PC-9 (cell line): ENCODE results near the gene TMEM53. TPM values are rescaled to one million over a fixed set of nuclear protein-coding genes. Genes with fewer than 3 reads are reported as not detected.

Experiments used
- BruUV-seq: library from RNA; stranded (reverse); fragments of 400-500 nt; replicated peaks from 2 replicates; lab custom pipeline; 2021; lab: Mats Ljungman, UMichigan
- CTCF ChIA-PET: fragments of 300-600 bp; sonication (Branson Sonifier 250); formaldehyde crosslinking; loops from one replicate; lab custom pipeline; 2022; ENCODE audit warnings: antibody characterized with exemption; lab: Charles Lee
- POLR2A ChIA-PET: fragments of 300-600 bp; sonication (Branson Sonifier 250); formaldehyde crosslinking; loops from one replicate; lab custom pipeline; 2022; ENCODE audit warnings: antibody characterized with exemption; ENCODE audit not compliant: unreplicated experiment; lab: Charles Lee
- DNase-seq, 2 experiments: peaks; one replicate each; pipeline versions ENCODE4 v3.0.0 to v3.0.0-alpha.2; 2015 to 2022; ENCODE audit warnings: mixed read lengths in 1 of 2
- H2AFZ ChIP-seq: fragments of 200-600 bp; sonication (generic); 2 replicates; pipeline ENCODE4 v1.8.1; 2017; ENCODE audit warnings: antibody characterized with exemption
- H3F3A ChIP-seq: fragments of 200-600 bp; sonication (generic); 2 replicates; pipeline ENCODE4 v1.8.1; 2017; ENCODE audit warnings: antibody characterized with exemption, mild to moderate bottlenecking, low read depth; ENCODE audit not compliant: insufficient read depth
- H3K27ac ChIP-seq: fragments of 200-600 bp; sonication (generic); 2 replicates; pipeline ENCODE4 v1.6.1; 2016; ENCODE audit warnings: mixed run types
- H3K27me3 ChIP-seq: fragments of 200-600 bp; sonication (generic); 2 replicates; pipeline ENCODE4 v1.6.1; 2016; ENCODE audit warnings: low read depth, mixed run types; ENCODE audit not compliant: insufficient read depth
- H3K36me3 ChIP-seq: fragments of 200-600 bp; sonication (generic); 2 replicates; pipeline ENCODE4 v1.6.1; 2016; ENCODE audit warnings: low read depth, mixed run types
- H3K4me1 ChIP-seq: fragments of 200-600 bp; sonication (generic); replicated peaks from 2 replicates; pipeline ENCODE4 v1.6.1; 2016; ENCODE audit warnings: mixed run types; ENCODE audit not compliant: insufficient read depth
- H3K4me2 ChIP-seq: fragments of 200-600 bp; sonication (generic); 2 replicates; pipeline ENCODE4 v1.6.1; 2017; ENCODE audit warnings: mixed run types
- H3K4me3 ChIP-seq: fragments of 200-600 bp; sonication (generic); 2 replicates; pipeline ENCODE4 v1.6.1; 2016; ENCODE audit warnings: mixed run types
- H3K79me2 ChIP-seq: fragments of 200-600 bp; sonication (generic); 2 replicates; pipeline ENCODE4 v1.6.1; 2017; ENCODE audit warnings: low read depth, mixed run types
- H3K9me2 ChIP-seq: fragments of 200-600 bp; sonication (generic); 2 replicates; pipeline ENCODE4 v1.8.1; 2017; ENCODE audit warnings: mild to moderate bottlenecking; ENCODE audit not compliant: insufficient read depth
- H3K9me3 ChIP-seq: fragments of 200-600 bp; sonication (generic); 2 replicates; pipeline ENCODE4 v1.8.1; 2016; ENCODE audit warnings: low read depth; ENCODE audit not compliant: insufficient read depth
- H4K20me1 ChIP-seq: fragments of 200-600 bp; sonication (generic); 2 replicates; pipeline ENCODE4 v1.8.1; 2017; ENCODE audit not compliant: insufficient read depth
- CTCF ChIP-seq: fragments of 200-600 bp; sonication (generic); conservative IDR thresholded peaks from 2 replicates; pipeline ENCODE4 v1.6.1; 2017; ENCODE audit warnings: mixed run types, antibody characterized with exemption, mild to moderate bottlenecking, moderate library complexity
- EZH2 ChIP-seq: fragments of 200-600 bp; sonication (generic); IDR thresholded peaks from 2 replicates; pipeline ENCODE4 v1.8.0; 2017; ENCODE audit warnings: antibody characterized with exemption, low read depth
- intact Hi-C: fragments of 100-400 bp; cut with micrococcal nuclease; formaldehyde crosslinking; loops from one replicate; pipeline ENCODE4 v1.10.0; 2022; ENCODE audit not compliant: unreplicated experiment
- total RNA-seq: library from RNA; stranded (reverse); gene quantifications from 2 replicates; pipeline ENCODE4 v1.2.3, GENCODE V29; 2021

The TMEM53 gene
- total RNA-seq, 1 experiment from 2014 or later = 36.1 TPM

- CTCF ChIA-PET = no interaction called here
- no peaks in the 10 kb centered on the region for H3K4me1 ChIP-seq
- intact Hi-C loops = loop anchor here (1.0 to 2.0 kb wide), 2 partner anchors 17 to 58 kb away; no protein-coding TSS in a partner anchor
- H2AFZ ChIP-seq = no peak overlapping the region
- no peaks in the 10 kb centered on the region for H3K9me2 ChIP-seq
- no TSS peak for BruUV-seq
- no peaks in the 10 kb centered on the region for H3K9me3 ChIP-seq
- DNase-seq = peak; percentile 33 to 41
- H3K27me3 ChIP-seq = no peaks in the 10 kb centered on the region
- peaks cover 10% of the 10 kb centered on the region; the same call in 1 of the 2 replicates for H3F3A ChIP-seq
- no peak overlapping the region for H3K27ac ChIP-seq
- no peak overlapping the region for H3K4me2 ChIP-seq
- POLR2A ChIA-PET = no interaction called here
- no peak overlapping the region for H3K4me3 ChIP-seq
- H3K79me2 ChIP-seq = no peaks in the 10 kb centered on the region
- H4K20me1 ChIP-seq = no peaks in the 10 kb centered on the region
- H3K36me3 ChIP-seq = no peaks in the 10 kb centered on the region
- TF ChIP-seq EZH2 (no peak), CTCF (peak; percentile 79)
Observed at GRCh38 chr1:44655609-44656008, 18.7 kb downstream of the TMEM53 start.

GRCh38 chr1:44654621-44655187 lies 19.6 kb downstream of the TMEM53 start:
- POLR2A ChIA-PET = no interaction called here
- no peak overlapping the region for H3K27ac ChIP-seq
- TF ChIP-seq EZH2 = no peak
- no peak for TF ChIP-seq CTCF
- no peaks in the 10 kb centered on the region for H3K4me1 ChIP-seq
- CTCF ChIA-PET = no interaction called here
- peaks cover 10% of the 10 kb centered on the region; the same call in 1 of the 2 replicates for H3F3A ChIP-seq
- H3K4me2 ChIP-seq = no peak overlapping the region
- no peaks in the 10 kb centered on the region for H3K9me2 ChIP-seq
- H4K20me1 ChIP-seq = no peaks in the 10 kb centered on the region
- no peaks in the 10 kb centered on the region for H3K9me3 ChIP-seq
- DNase-seq = peak in 1 of 2 experiments; percentile 17
- no peaks in the 10 kb centered on the region for H3K36me3 ChIP-seq
- no peak overlapping the region for H3K4me3 ChIP-seq
- BruUV-seq = no TSS peak
- no peaks in the 10 kb centered on the region for H3K79me2 ChIP-seq
- no peaks in the 10 kb centered on the region for H3K27me3 ChIP-seq
- intact Hi-C loops = loop anchor here (1.0 to 5.0 kb wide), 2 partner anchors 59 to 647 kb away; no protein-coding TSS in a partner anchor
- H2AFZ ChIP-seq = no peak overlapping the region

GRCh38 chr1:44653107-44653964 lies 20.9 kb downstream of the TMEM53 start:
- no peaks in the 10 kb centered on the region for H3K79me2 ChIP-seq
- intact Hi-C loops = loop anchor here (1.0 to 5.0 kb wide), 5 partner anchors 45 to 646 kb away; no protein-coding TSS in a partner anchor
- ChIA-PET POLR2A (interaction anchor here (0.5 kb wide), 1 partner anchor 500 kb away, joined by 4 read pairs; no protein-coding TSS in a partner anchor), CTCF (interaction anchor here (0.6 to 2.0 kb wide), 10 partner anchors 11 to 437 kb away, joined by 3 to 13 read pairs (median 6); partner anchors contain the start of genes ARMH1 and TMEM53)
- H3K36me3 ChIP-seq = no peaks in the 10 kb centered on the region
- H3K27me3 ChIP-seq = no peaks in the 10 kb centered on the region
- peaks cover 10% of the 10 kb centered on the region; the same call in 1 of the 2 replicates for H3F3A ChIP-seq
- H3K9me2 ChIP-seq = no peaks in the 10 kb centered on the region
- H4K20me1 ChIP-seq = no peaks in the 10 kb centered on the region
- H3K4me3 ChIP-seq = no peak overlapping the region
- no peak for DNase-seq
- H2AFZ ChIP-seq = no peak overlapping the region
- H3K27ac ChIP-seq = no peak overlapping the region
- no peaks in the 10 kb centered on the region for H3K4me1 ChIP-seq
- TSS peak; percentile 21 for BruUV-seq
- peak; percentile 37; the same call in 1 of the 2 replicates for TF ChIP-seq CTCF
- TF ChIP-seq EZH2 = no peak
- H3K4me2 ChIP-seq = no peak overlapping the region
- H3K9me3 ChIP-seq = no peaks in the 10 kb centered on the region
